Small intestine (tissue), 7 donors: ENCODE measurements around the gene CALCR. TPM values are rescaled to one million over a fixed set of nuclear protein-coding genes. Genes with fewer than 3 reads are reported as not detected.

Source experiments
- DNase-seq, 2 donors: peaks; one replicate each; pipeline versions ENCODE4 v3.0.0 to v3.0.0-alpha.2; 2013
- FAIRE-seq: peaks from 2 replicates; lab custom pipeline; 2012; peaks lifted over from hg19 to GRCh38; lab: Jason Lieb, UNC
- H3K27ac ChIP-seq, 3 donors: one replicate each; pipeline ENCODE4 v1.5.1; 2013; ENCODE audit warnings: low read length in 2 of 3, mild to moderate bottlenecking in 2 of 3, control low read depth in 1 of 3, inconsistent platforms in 1 of 3, low read depth in 1 of 3, moderate library complexity in 1 of 3
- H3K27me3 ChIP-seq, 3 donors: one replicate each; pipeline ENCODE4 v1.6.1; 2013; ENCODE audit warnings: low read length in 3 of 3, inconsistent platforms in 1 of 3; ENCODE audit not compliant: control insufficient read depth in 3 of 3, insufficient read depth in 3 of 3
- H3K36me3 ChIP-seq, 3 donors: one replicate each; pipeline ENCODE4 v1.6.1; 2013; ENCODE audit warnings: low read length in 3 of 3, inconsistent platforms in 1 of 3, low read depth in 1 of 3, mild to moderate bottlenecking in 1 of 3, moderate library complexity in 1 of 3; ENCODE audit not compliant: control insufficient read depth in 3 of 3, insufficient read depth in 2 of 3
- H3K4me1 ChIP-seq, 3 donors: one replicate each; pipeline ENCODE4 v1.6.1; 2013; ENCODE audit warnings: low read length in 2 of 3, inconsistent platforms in 1 of 3, low read depth in 1 of 3, mild to moderate bottlenecking in 1 of 3, moderate library complexity in 1 of 3; ENCODE audit not compliant: control insufficient read depth in 3 of 3, insufficient read depth in 2 of 3
- H3K4me3 ChIP-seq, 3 donors: one replicate each; pipeline ENCODE4 v1.5.1; 2013; ENCODE audit warnings: low read length in 3 of 3, control low read depth in 1 of 3, inconsistent platforms in 1 of 3, low read depth in 1 of 3, mild to moderate bottlenecking in 1 of 3, moderate library complexity in 1 of 3
- H3K9me3 ChIP-seq, 2 donors: one replicate each; pipeline ENCODE4 v1.6.1; 2013; ENCODE audit warnings: low read depth in 1 of 2, low read length in 1 of 2; ENCODE audit not compliant: control insufficient read depth in 2 of 2, insufficient read depth in 1 of 2
- WGBS, 3 donors: extraction: QIAGEN DNeasy Blood & Tissue Kit; methylation state at CpG; one replicate each; pipeline ENCODE4 v1.1.7; 2013; 5-methylcytosine and 5-hydroxymethylcytosine counted together
- polyA plus RNA-seq, 4 donors: library from polyadenylated mRNA; stranded (reverse) in 3 of 4; unstranded in 1 of 4; fragments of 200-250 nt in 3 of 4; fragments of 120-200 nt in 1 of 4; gene quantifications; one replicate each; pipeline versions ENCODE4 v1.2.1 to v1.2.3, GENCODE V29; 2013
- donor health status: healthy with polysubstance abuse.
- donor health status: control.
- donor health status: control.
- donor health status: Bipolar disorder and iron deficiency.
- donor health status: healthy.

Gene CALCR
- polyA plus RNA-seq, 4 donors, result 0.53 TPM; not detected in 3

DNA sequence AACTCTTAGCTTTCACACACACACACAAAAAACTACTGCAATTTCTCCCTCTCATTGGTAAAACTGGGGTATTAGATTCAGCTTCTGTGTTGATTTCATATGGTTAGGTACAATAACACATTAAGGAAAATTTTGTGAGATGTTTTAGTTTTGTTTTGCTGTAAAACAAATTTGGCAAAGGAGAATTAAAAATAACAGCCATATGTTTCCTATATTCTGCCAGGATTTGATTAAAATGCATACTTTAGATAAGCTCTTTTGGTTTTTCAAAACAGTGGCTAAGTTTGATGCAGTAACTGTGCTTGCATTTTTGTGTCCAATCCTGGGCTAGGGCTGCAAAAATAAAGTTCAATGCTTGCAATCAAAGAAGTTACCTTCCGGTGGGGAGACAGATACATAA lies 126.3 kb downstream of the CALCR start:
- FAIRE-seq (no peak), DNase-seq (no peak)
- no peaks in the 10 kb centered on the region for H3K4me1 ChIP-seq
- no peak overlapping the region for H3K4me3 ChIP-seq
- peaks cover 0 to 2% (median 0%) of the 10 kb centered on the region in 3 donors for H3K27me3 ChIP-seq
- H3K27ac ChIP-seq, result no peak overlapping the region
- no peaks in the 10 kb centered on the region for H3K36me3 ChIP-seq
- 46 to 56% (median 52%) methylated on average over 1 of the region's 1 CpG for WGBS, 3 donors
- H3K9me3 ChIP-seq, result no peaks in the 10 kb centered on the region

DNA sequence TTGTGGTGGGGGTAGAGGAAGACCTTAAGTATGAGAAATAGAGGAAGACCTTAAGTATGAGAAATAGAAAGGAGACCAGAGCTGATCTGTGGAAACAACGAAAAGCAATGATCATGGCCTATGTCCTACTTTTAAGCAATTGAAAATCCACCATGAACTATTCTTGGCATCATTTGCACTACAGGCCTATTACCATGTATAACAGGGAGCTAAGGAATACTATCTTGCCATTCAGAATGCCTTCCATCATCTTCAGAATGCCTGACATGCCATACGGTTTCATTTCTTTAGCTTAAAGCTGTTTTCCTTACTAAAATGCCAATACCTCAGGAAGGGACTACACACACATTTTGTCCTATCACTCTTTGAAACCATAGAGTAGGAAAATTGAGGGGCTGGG lies 127.0 kb downstream of the CALCR start:
- no peaks in the 10 kb centered on the region for H3K36me3 ChIP-seq
- no peak overlapping the region for H3K27ac ChIP-seq
- peaks cover 0 to 2% (median 0%) of the 10 kb centered on the region in 3 donors for H3K27me3 ChIP-seq
- 76 to 83% (median 77%) methylated on average over 2 of the region's 2 CpGs for WGBS, 3 donors
- H3K4me3 ChIP-seq, result no peak overlapping the region
- H3K4me1 ChIP-seq, result no peaks in the 10 kb centered on the region
- DNase-seq (no peak), FAIRE-seq (no peak)
- H3K9me3 ChIP-seq, result no peaks in the 10 kb centered on the region

DNA sequence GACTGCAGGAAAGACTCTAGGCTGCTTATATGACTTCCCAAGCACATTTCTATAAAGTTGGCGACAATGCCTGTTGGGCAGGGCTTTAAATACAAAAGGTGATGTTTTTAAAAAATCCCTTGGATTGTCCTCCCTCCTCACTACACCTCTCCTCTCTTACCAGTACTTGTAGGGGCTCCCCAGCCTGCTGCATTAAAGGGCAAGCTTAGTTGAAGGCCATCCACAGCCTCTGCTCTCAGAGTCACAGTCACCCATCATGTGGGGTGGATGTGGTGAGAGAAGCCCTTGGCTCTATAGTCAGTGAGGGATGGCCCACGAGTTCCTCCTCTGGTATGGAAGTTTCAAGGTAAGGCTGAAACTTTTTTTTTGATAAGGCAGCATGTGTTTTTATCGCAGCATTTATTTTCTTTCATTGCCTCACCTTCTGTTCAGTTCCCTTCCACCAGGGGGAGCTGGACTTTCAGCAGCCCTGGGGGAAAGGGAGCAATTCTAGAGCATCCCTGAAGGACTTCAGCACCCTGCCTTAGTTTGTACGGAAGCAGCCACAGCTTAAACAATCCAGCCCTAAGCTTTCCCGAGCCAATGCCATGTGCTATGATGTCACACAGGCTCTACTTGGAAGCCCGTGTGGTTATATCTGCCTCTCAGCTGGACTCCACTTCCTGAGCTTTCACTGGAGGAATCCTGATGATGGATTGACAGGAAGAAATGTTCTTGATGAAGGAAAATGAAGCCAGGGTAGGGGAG lies 131.9 kb downstream of the CALCR start:
- H3K4me1 ChIP-seq, result no peaks in the 10 kb centered on the region
- H3K9me3 ChIP-seq, result no peaks in the 10 kb centered on the region
- no peaks in the 10 kb centered on the region for H3K27me3 ChIP-seq
- H3K36me3 ChIP-seq, result no peaks in the 10 kb centered on the region
- no peak for FAIRE-seq
- H3K27ac ChIP-seq, result no peak overlapping the region
- WGBS, 3 donors, result 29 to 38% (median 32%) methylated on average over 6 of the region's 6 CpGs
- no peak overlapping the region for H3K4me3 ChIP-seq
- DNase-seq, result peak; percentile 15 to 42

DNA sequence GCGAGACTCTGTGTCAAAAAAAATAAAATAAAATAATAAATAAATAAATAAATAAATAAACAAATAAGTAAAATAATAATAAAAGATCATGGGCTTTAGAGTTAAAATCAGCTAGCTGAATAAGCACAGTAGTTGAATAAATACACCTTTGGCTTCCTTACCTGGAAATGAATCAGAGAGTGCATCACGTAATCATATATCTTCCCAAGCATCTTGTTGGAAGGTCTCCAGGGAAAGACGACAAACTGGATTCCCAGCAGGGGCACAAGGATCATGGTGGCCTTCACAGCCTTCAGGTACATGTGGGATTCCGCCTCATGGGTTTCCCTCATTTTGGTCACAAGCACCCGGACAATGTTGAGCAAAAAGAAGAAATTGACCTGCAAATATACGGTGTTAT lies 138.7 kb downstream of the CALCR start:
- FAIRE-seq, result no peak
- 85 to 94% (median 91%) methylated on average over 6 of the region's 6 CpGs for WGBS, 3 donors

DNA sequence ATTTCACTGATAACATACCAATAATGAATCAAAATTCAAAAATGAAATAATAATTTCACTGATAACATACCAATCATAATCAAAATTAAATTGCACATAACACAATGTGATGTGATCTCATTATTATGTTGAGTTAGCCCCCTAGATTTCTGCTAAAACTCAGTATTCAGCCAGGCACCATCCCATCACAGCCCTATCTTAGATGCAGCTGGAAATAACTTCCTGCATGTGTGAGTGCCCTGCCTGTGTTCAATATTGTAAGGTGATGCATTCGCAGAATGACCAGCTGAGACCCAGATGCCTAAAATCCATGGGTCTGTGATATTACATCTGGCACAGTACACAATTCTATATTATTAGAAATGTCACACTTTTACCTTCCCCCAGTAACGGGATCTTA lies 142.4 kb downstream of the CALCR start:
- no peaks in the 10 kb centered on the region for H3K27me3 ChIP-seq
- no peaks in the 10 kb centered on the region for H3K9me3 ChIP-seq
- no peak overlapping the region for H3K27ac ChIP-seq
- DNase-seq, result no peak
- 86 to 93% (median 89%) methylated on average over 2 of the region's 2 CpGs for WGBS, 3 donors
- FAIRE-seq, result no peak
- no peak overlapping the region for H3K4me3 ChIP-seq
- no peaks in the 10 kb centered on the region for H3K36me3 ChIP-seq
- H3K4me1 ChIP-seq, result no peaks in the 10 kb centered on the region

More for the DNA sequence above, 138.7 kb downstream of the CALCR start:
- H3K4me1 ChIP-seq, result no peaks in the 10 kb centered on the region
- no peak for DNase-seq
- no peaks in the 10 kb centered on the region for H3K9me3 ChIP-seq
- H3K36me3 ChIP-seq, result no peaks in the 10 kb centered on the region
- H3K27ac ChIP-seq, result no peak overlapping the region
- no peaks in the 10 kb centered on the region for H3K27me3 ChIP-seq
- H3K4me3 ChIP-seq, result no peak overlapping the region

DNA sequence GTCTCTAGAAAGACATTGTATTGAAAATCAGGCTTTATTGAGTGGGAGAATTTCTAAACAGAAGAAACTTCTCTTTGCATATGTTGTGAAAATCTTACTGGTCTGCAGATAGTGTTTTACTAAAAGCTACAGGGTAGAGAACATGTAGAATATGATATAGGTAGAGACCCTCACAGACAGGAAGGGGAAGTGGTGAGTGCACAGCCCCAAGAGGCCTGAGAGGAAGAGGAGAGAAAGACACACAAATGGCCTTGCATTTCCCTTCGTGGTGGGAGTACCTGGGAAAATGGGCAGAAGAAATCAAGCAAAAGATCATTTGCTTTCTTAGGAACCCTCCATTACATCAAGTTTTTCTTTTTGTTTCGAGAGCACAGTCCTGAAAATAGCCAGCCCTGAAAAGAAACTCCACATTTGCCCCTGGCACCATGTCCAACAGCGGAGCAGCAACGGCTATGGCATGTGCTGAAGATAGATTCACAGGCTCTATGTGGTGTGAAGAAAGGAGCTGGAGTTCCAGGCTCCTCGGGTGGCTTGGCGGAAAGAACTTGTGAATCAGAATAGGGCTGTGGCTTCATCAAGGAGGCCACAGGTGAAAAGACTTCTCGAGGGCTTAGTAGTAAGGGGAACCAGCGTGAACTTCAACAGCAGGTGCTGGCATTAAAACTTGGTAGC lies 143.5 kb downstream of the CALCR start:
- 72 to 78% (median 75%) methylated on average over 8 of the region's 8 CpGs for WGBS, 3 donors
- DNase-seq (no peak), FAIRE-seq (no peak)
- H3K4me1 ChIP-seq, result no peaks in the 10 kb centered on the region
- no peaks in the 10 kb centered on the region for H3K27me3 ChIP-seq
- no peak overlapping the region for H3K4me3 ChIP-seq
- no peaks in the 10 kb centered on the region for H3K9me3 ChIP-seq
- H3K36me3 ChIP-seq, result no peaks in the 10 kb centered on the region
- no peak overlapping the region for H3K27ac ChIP-seq

DNA sequence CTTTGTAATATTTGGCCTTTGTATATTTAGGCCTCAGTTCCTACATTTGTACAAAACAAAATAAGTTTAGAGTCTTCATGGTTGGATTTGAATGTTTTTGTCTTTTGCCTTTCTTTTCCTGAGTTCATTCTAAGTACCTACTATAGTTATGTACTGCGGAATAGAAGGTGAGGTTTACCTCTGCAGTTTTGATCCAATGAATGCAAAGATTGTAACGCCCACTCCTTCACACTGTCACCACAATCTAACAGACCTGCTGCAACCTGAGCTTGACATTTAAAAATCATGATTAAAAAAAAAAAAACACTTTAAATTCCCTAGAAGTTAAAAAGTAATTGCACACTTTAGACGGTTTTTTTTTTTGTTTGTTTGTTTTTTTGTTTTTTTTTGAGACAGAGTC lies 145.0 kb downstream of the CALCR start:
- 69 to 81% (median 76%) methylated on average over 3 of the region's 3 CpGs for WGBS, 3 donors
- H3K4me3 ChIP-seq, result no peak overlapping the region
- H3K36me3 ChIP-seq, result no peaks in the 10 kb centered on the region
- FAIRE-seq (no peak), DNase-seq (no peak)
- H3K9me3 ChIP-seq, result no peaks in the 10 kb centered on the region
- no peaks in the 10 kb centered on the region for H3K4me1 ChIP-seq
- no peak overlapping the region for H3K27ac ChIP-seq
- H3K27me3 ChIP-seq, result no peaks in the 10 kb centered on the region

DNA sequence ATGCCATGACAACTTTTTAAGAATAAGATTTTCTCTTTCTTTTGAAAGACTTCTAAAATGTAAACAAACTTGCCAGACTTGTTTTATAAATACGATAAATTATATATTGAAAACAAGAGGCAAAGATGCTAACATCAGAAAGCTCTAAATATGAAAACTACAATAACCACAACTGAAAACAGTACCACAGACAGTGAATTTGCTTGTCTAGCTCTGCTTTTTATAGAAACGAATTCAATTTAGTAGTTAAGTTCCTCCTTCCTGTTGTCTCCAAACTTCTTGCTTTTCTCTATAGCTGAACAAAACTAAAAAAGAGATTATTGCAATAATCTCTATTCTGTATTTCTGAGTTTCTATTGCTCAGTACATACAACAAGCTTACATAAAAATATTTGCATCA lies 147.4 kb downstream of the CALCR start:
- DNase-seq (no peak), FAIRE-seq (no peak)
- Histone ChIP-seq H3K9me3 (no peaks in the 10 kb centered on the region), H3K4me3 (no peak overlapping the region), H3K36me3 (no peaks in the 10 kb centered on the region), H3K27me3 (no peaks in the 10 kb centered on the region), H3K4me1 (no peaks in the 10 kb centered on the region), H3K27ac (no peak overlapping the region)
- 54 to 78% (median 62%) methylated on average over 2 of the region's 2 CpGs for WGBS, 3 donors
